HG02852 (cell line): ENCODE measurements around the gene PTPN13.
A peak's percentile ranks its signal among the peaks of the same experiment; 100 is the strongest.
"Not testable (repeated sequence)": the region's sequence is repeated elsewhere in the genome, so short reads cannot be mapped to it uniquely, and the experiment has no call there.

Experiments
- ATAC-seq: cut with Tn5 transposase; IDR thresholded peaks from one replicate; pipeline ENCODE4 v1.9.1; 2021; ENCODE audit warnings: mild to moderate bottlenecking, moderate library complexity; ENCODE audit not compliant: unreplicated experiment

Gene PTPN13

GRCh38 chr4:86641516-86642090 lies 47.5 kb downstream of the PTPN13 start:
- no peak for ATAC-seq

- ATAC-seq = no peak
Observed at GRCh38 chr4:86644892-86645291, 50.8 kb downstream of the PTPN13 start.

GRCh38 chr4:86652332-86652932 lies 58.3 kb downstream of the PTPN13 start:
- ATAC-seq = no peak

GRCh38 chr4:86653237-86653865 lies 59.2 kb downstream of the PTPN13 start:
- ATAC-seq = no peak

- ATAC-seq = not testable (repeated sequence)
Observed at GRCh38 chr4:86656781-86657180, 62.7 kb downstream of the PTPN13 start.

GRCh38 chr4:86657382-86657781 lies 63.3 kb downstream of the PTPN13 start:
- no peak for ATAC-seq

GRCh38 chr4:86657910-86658309 lies 63.8 kb downstream of the PTPN13 start:
- ATAC-seq = peak; percentile 74

GRCh38 chr4:86660401-86660800 lies 66.3 kb downstream of the PTPN13 start:
- no peak for ATAC-seq

- ATAC-seq = no peak
Observed at GRCh38 chr4:86661006-86661405, 66.9 kb downstream of the PTPN13 start.

- no peak for ATAC-seq
Observed at GRCh38 chr4:86661418-86661817, 67.3 kb downstream of the PTPN13 start.

- no peak for ATAC-seq
Observed at GRCh38 chr4:86664959-86665358, 70.8 kb downstream of the PTPN13 start.

- no peak for ATAC-seq
Observed at GRCh38 chr4:86670298-86670697, 76.2 kb downstream of the PTPN13 start.

GRCh38 chr4:86670756-86671155 lies 76.6 kb downstream of the PTPN13 start:
- no peak for ATAC-seq

- no peak for ATAC-seq
Observed at GRCh38 chr4:86675548-86675947, 81.4 kb downstream of the PTPN13 start.

GRCh38 chr4:86678796-86679195 lies 84.7 kb downstream of the PTPN13 start:
- no peak for ATAC-seq

GRCh38 chr4:86679441-86679840 lies 85.3 kb downstream of the PTPN13 start:
- no peak for ATAC-seq

GRCh38 chr4:86683167-86683566 lies 89.1 kb downstream of the PTPN13 start:
- ATAC-seq = no peak

GRCh38 chr4:86683983-86684382 lies 89.9 kb downstream of the PTPN13 start:
- ATAC-seq = no peak

GRCh38 chr4:86685401-86685800 lies 91.3 kb downstream of the PTPN13 start:
- ATAC-seq = no peak

- no peak for ATAC-seq
Observed at GRCh38 chr4:86686741-86687140, 92.6 kb downstream of the PTPN13 start.

- ATAC-seq = no peak
Observed at GRCh38 chr4:86688026-86688425, 93.9 kb downstream of the PTPN13 start.

- ATAC-seq = no peak
Observed at GRCh38 chr4:86704601-86705000, 110.5 kb downstream of the PTPN13 start.
